ENCODE data around the gene GPBP1. TPM values are rescaled to one million over a fixed set of nuclear protein-coding genes. Genes with fewer than 3 reads are reported as not detected.

Gene GPBP1
- total and polyA plus RNA-seq, 8 donors: 55.3 to 171 (median 148) TPM

DNA sequence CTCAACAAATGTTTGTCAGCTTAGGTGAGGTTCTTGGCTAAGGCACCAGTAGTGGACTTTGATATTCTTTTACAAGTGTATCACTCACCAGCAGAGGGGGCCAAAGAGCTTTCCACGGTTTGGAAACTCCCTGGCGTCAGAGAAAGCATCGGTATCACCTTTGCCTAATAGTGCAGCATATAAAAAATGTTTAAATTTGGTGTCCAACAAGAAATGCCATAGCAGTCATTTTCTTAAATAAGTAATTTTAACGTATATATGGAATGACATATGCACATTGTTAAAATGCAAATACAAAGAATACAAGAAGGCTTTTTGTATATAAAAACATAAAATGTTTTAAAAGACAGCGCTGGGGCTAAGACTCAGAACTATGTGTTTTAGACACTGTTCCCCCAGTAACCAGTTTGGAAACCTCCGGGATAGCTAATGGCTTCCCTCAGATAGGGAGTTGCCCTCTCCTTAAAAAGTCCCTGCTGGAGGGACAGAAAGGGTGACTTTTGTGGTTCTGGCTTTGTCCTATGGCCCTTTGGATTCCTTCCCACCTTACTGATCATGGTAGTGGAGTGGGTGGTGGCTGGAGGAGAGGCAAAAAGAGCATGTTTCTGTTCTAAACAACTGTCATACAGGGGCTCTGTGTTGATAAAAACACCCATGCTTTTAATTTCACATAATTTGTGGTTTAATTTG is 124.6 kb downstream of the GPBP1 start:
- TF ChIP-seq, protein P1, sequence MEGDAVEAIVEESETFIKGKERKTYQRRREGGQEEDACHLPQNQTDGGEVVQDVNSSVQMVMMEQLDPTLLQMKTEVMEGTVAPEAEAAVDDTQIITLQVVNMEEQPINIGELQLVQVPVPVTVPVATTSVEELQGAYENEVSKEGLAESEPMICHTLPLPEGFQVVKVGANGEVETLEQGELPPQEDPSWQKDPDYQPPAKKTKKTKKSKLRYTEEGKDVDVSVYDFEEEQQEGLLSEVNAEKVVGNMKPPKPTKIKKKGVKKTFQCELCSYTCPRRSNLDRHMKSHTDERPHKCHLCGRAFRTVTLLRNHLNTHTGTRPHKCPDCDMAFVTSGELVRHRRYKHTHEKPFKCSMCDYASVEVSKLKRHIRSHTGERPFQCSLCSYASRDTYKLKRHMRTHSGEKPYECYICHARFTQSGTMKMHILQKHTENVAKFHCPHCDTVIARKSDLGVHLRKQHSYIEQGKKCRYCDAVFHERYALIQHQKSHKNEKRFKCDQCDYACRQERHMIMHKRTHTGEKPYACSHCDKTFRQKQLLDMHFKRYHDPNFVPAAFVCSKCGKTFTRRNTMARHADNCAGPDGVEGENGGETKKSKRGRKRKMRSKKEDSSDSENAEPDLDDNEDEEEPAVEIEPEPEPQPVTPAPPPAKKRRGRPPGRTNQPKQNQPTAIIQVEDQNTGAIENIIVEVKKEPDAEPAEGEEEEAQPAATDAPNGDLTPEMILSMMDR (IDR thresholded peaks at IDR 0.05): peak; percentile 61 to 74
- DNase-seq: peak in 3 of 4 donors; percentile 72 to 88 (median 78)
- no peaks in the 10 kb centered on the region for H3K9me3 ChIP-seq
- H3K27ac ChIP-seq: peak overlapping the region in 1 of 2 donors; percentile 40
- peaks cover 0 to 12% of the 10 kb centered on the region in 2 donors for H3K4me1 ChIP-seq
- no peaks in the 10 kb centered on the region for H3K36me3 ChIP-seq
- intact Hi-C loops (cut with DNase I): loop anchor here in 1 of 2 donors (5.0 kb wide), 1 partner anchor 1164 kb away; the partner anchor contains the start of gene PLK2
- no peak overlapping the region for H3K4me3 ChIP-seq
- no peaks in the 10 kb centered on the region for H3K27me3 ChIP-seq
- peak; percentile 97 for ATAC-seq

DNA sequence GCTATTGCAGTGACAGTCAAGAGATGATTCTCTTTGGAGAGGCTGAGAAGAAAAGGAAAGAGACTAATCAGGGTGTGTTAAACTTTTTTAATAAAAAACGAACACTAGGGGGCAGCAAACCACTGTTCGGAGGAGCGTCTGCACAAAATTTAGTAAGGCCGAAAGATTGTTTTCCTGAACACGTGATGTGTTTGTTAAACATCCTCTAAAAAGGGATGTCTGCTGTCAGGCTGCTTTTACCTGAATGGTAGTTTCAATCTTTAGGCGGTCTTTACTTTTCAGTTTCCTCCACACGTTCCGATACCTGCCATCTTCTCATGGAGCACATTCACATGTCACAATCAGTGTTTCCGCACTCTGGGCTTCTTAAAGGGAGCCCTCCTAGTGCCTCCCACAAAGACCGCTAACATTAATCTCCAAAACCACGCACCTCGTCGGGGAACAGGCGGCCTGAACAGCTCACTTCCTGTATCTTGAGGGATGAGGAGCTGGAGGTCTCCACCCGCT is 125.2 kb downstream of the GPBP1 start:
- TF ChIP-seq, protein P1 (IDR thresholded peaks at IDR 0.05): peak; percentile 31 to 70
- Histone ChIP-seq H3K9me3 (no peaks in the 10 kb centered on the region), H3K27ac (no peak overlapping the region), H3K4me1 (peaks cover 0 to 12% of the 10 kb centered on the region in 2 donors), H3K4me3 (peak overlapping the region in 1 of 2 donors; percentile 2), H3K27me3 (no peaks in the 10 kb centered on the region), H3K36me3 (no peaks in the 10 kb centered on the region)
- peak; percentile 89 for ATAC-seq
- intact Hi-C loops (cut with DNase I): loop anchor here in 1 of 2 donors (5.0 kb wide), 1 partner anchor 1163 kb away; the partner anchor contains the start of gene PLK2
- DNase-seq: peak in 2 of 4 donors; percentile 84 to 87

DNA sequence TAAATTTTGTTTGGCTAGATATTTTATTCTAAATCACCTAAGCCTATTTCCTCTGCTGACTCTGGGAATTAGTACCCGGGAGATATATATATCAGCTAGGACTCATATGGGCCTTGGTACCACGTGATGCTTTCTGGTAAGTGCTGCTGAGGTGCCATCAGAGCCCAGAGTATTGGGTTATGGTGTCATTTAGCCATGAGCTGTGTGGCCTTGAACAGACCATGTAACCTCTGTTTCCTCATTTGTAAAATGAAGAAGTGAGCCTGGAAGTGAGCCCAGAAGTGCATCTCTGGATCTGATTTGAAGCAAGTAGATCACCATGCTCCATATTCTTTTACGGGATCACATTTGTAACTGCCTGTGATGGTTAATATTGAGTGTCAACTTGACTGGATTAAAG is 126.1 kb downstream of the GPBP1 start:
- TF ChIP-seq, protein P1 (IDR thresholded peaks at IDR 0.05): no peak
- no peaks in the 10 kb centered on the region for H3K9me3 ChIP-seq
- intact Hi-C loops (cut with DNase I): loop anchor here in 1 of 2 donors (5.0 kb wide), 1 partner anchor 1162 kb away; the partner anchor contains the start of gene PLK2
- no peak for DNase-seq
- H3K27me3 ChIP-seq: no peaks in the 10 kb centered on the region
- H3K4me1 ChIP-seq: peaks cover 0 to 12% of the 10 kb centered on the region in 2 donors
- H3K4me3 ChIP-seq: no peak overlapping the region
- H3K36me3 ChIP-seq: no peaks in the 10 kb centered on the region
- no peak overlapping the region for H3K27ac ChIP-seq
- no peak for ATAC-seq

DNA sequence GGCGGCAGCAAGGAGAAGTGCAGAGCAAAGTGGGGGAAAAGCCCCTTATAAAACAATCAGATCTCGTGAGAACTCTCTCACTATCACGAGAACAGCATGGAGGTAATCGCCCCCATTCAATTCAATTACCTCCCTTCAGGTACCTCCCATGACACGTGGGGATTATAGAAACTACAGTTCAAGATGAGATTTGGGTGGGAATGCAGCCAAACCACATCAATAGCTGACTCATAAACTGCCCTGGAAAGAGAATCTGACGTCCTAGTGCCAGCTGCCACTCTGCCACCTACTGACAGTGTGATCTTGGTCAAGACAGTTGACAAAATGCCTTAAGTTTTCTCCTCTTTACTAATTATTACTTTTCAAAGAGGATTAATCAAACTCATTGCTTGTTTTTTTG is 128.3 kb downstream of the GPBP1 start:
- H3K27ac ChIP-seq: no peak overlapping the region
- no peak for DNase-seq
- no peaks in the 10 kb centered on the region for H3K27me3 ChIP-seq
- H3K9me3 ChIP-seq: peaks cover 0 to 11% of the 10 kb centered on the region in 2 donors
- no peak overlapping the region for H3K4me3 ChIP-seq
- peaks cover 0 to 12% of the 10 kb centered on the region in 2 donors for H3K4me1 ChIP-seq
- intact Hi-C loops (cut with DNase I): no loop called here
- TF ChIP-seq, protein P1 (IDR thresholded peaks at IDR 0.05): no peak
- H3K36me3 ChIP-seq: no peaks in the 10 kb centered on the region
- ATAC-seq: no peak

DNA sequence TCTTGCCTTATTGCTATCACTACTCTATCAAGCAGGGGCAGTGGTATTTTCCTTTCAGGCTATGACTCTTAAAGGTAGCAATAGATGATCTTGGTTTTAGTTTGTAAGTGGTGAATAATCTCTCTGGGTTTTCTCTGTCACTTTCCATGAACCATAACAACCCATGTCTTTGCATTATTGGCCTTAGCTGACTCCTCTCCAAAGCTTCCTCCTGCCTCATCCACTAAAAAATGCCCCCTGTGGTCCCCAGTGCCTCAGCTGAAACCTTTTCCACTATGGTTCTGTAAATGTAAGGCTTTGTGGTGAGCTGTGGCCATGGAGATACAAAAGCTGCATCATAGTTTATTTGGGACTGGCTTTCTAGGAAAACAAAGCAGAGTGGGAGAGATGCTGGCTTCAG is 128.8 kb downstream of the GPBP1 start:
- H3K27ac ChIP-seq: no peak overlapping the region
- peaks cover 0 to 12% of the 10 kb centered on the region in 2 donors for H3K4me1 ChIP-seq
- DNase-seq (no peak), ATAC-seq (no peak)
- TF ChIP-seq, protein P1 (IDR thresholded peaks at IDR 0.05): no peak
- no peaks in the 10 kb centered on the region for H3K27me3 ChIP-seq
- no peak overlapping the region for H3K4me3 ChIP-seq
- intact Hi-C loops (cut with DNase I): no loop called here
- H3K36me3 ChIP-seq: no peaks in the 10 kb centered on the region
- H3K9me3 ChIP-seq: peaks cover 0 to 11% of the 10 kb centered on the region in 2 donors

Measured in left lung (tissue), 10 donors.